ENCODE results near the gene IQSEC1. TPM values are rescaled to one million over a fixed set of nuclear protein-coding genes. Genes with fewer than 3 reads are reported as not detected.
A peak's percentile ranks its signal among the peaks of the same experiment; 100 is the strongest.

The IQSEC1 gene
- total RNA-seq, 2 donors from 2014 or later = 57.5 to 63.9 TPM

DNA sequence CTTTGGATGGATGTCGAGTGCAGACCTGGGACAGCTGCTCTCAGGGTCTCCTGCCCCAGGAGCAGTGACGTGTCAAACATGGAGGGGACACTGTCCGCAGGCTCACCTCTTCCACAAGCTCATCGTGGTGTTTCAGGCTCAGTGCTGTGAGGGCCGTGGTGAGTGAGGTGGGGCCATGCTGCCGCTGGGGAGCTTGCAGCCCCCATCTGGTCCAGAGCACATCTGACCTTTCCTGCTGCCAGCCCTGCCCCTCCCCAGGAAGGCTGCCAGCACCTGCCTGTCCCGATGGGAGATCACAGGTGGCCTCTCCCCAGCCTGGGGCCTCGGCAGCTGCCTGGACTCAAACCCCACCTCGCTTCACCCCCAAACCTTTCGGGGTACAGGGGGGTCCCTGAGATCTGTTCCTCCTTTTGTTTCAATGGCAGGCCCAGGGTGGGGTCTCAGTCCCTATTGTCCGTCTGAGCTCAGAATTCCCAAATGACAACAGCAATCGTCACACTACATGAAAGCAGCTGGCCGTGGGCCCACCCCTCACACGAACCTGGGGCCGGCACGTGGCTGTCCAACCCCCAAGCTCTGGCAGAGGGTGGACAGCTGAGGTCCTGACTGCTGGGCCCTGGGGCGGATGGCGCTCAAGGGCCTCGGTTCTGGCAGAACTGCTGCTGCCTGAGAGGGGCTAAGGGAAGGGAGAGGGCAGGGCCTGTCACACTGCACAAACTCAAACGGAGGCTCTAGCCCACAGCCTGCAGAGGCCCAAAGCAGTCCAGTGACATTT is 166.9 kb downstream of the IQSEC1 start:
- Histone ChIP-seq H3K36me3 (peaks cover 74% of the 10 kb centered on the region), H3K27me3 (no peaks in the 10 kb centered on the region), H3K4me3 (no peak overlapping the region), H3K27ac (peak overlapping the region; percentile 44), H3K9me3 (no peaks in the 10 kb centered on the region), H3K4me1 (peaks cover 0 to 23% of the 10 kb centered on the region in 2 donors)
- TF ChIP-seq CTCF (IDR thresholded peaks at IDR 0.05) = no peak
- no peak for DNase-seq (ENCODE audit: low spot score)

DNA sequence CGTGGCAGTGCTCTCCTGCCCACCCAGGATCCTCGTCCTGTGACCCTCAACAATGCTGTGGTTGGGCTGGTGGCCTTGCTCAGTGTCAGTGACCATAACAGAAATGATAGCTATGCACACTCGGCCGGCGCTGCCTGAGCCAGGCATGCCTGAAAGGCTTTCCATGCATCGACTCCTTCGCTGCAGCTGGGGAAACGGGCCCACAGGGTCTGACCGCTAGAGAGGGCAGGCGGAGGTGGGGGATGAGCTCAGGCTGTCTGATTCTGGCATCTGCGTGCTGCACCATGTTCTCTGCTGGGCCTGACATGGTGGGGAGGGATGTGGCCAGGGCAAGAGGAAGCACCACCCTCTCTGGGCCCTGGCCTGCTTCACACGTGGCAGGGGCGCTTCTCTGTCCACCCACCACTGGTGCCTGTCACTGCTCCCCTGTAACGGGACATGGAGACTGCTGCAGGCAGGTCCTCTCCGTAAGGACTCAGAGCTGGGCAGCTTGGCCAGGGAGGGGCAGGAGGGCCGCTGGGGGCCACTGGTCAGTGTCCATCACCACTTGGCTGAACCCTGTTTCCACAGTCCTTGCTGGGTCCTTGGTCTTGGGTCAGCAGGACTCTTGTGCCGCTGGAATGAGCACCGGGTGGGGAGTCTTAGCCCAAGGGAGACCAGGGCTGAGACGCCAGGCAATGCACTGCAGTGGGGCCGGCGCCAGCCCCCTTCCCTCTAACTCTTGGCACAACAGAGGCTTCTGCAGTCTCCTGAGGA is 167.7 kb downstream of the IQSEC1 start:
- peaks cover 74% of the 10 kb centered on the region for H3K36me3 ChIP-seq
- DNase-seq (ENCODE audit: low spot score) = no peak

GRCh38 chr3:12904951-12905315 is 168.3 kb downstream of the IQSEC1 start:
- no peak overlapping the region for H3K4me3 ChIP-seq
- peak overlapping the region; percentile 44 to 59 for H3K27ac ChIP-seq
- peaks cover 0 to 23% of the 10 kb centered on the region in 2 donors for H3K4me1 ChIP-seq
- no peaks in the 10 kb centered on the region for H3K27me3 ChIP-seq
- no peak for TF ChIP-seq CTCF (IDR thresholded peaks at IDR 0.05)
- no peaks in the 10 kb centered on the region for H3K9me3 ChIP-seq
- H3K36me3 ChIP-seq = peaks cover 74% of the 10 kb centered on the region
- DNase-seq (ENCODE audit: low spot score) = no peak

More for the DNA sequence above, 167.7 kb downstream of the IQSEC1 start:
- Histone ChIP-seq H3K9me3 (no peaks in the 10 kb centered on the region), H3K27ac (peak overlapping the region; percentile 44 to 59), H3K4me3 (no peak overlapping the region), H3K4me1 (peaks cover 0 to 23% of the 10 kb centered on the region in 2 donors), H3K27me3 (no peaks in the 10 kb centered on the region)
- no peak for TF ChIP-seq CTCF (IDR thresholded peaks at IDR 0.05)

DNA sequence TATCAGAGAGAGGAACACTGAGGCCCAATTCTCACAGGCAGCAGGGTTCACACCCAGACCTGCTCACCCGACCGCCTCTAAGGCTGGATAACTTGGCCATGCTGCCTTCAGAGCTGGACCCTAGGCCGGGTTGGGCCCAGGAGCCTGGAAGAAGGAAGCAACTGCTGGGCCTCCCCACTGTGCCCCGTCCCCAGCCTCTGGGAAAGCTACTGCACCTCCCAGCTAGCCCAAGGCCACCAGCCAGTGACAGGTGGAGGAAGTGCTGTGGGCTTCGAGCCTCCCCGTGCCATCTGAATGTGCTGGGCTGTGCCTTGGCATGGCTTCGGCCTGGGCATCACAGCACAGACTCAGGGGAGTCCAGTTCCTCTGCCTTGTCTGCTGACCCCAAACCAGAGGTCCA is 169.3 kb downstream of the IQSEC1 start:
- H3K27ac ChIP-seq = peak overlapping the region in 1 of 2 donors; percentile 59
- H3K4me1 ChIP-seq = peaks cover 0 to 23% of the 10 kb centered on the region in 2 donors
- no peak for TF ChIP-seq CTCF (IDR thresholded peaks at IDR 0.05)
- H3K27me3 ChIP-seq = no peaks in the 10 kb centered on the region
- no peaks in the 10 kb centered on the region for H3K9me3 ChIP-seq
- no peak overlapping the region for H3K4me3 ChIP-seq
- H3K36me3 ChIP-seq = peaks cover 74% of the 10 kb centered on the region
- DNase-seq (ENCODE audit: low spot score) = no peak

DNA sequence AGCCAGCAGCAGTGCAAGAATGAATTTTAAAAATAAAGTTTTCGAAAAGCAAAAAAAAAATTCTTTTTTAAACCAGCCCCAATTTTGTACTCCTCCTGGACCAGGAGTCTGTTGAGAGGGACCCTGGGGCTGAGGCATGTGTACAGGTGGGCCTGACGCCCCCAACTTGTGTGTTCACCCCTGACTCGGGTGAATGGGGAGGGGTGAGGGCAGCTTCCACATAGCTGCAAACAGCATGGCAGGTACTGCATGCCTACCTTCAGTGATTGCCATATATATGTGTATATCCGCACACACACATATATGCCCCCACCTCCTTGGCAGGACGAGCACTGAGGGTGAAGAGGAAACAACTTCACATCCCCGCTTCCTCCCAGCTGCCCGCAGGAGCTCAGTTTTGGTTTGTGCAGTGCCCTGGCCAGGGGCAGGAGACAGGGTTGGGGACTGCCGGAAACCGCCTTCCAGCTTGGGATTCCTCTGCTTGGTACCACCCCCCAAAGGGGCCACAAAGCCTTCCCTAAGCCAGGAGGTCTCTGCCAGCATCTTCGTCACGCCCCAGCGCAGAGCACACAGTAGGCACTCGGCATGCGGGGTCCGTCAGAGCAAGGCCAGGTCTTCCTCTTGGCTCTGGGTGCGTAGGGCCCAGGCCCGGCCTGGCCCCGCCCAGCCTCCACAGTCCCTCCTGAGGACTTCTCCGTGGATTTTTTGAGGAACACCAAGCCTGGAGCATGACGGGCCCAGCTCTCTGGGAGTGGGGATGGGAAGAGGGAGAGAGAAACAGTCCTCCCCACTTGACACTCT is 170.0 kb downstream of the IQSEC1 start:
- no peaks in the 10 kb centered on the region for H3K27me3 ChIP-seq
- no peak for DNase-seq (ENCODE audit: low spot score)
- H3K27ac ChIP-seq = no peak overlapping the region
- H3K36me3 ChIP-seq = peaks cover 74% of the 10 kb centered on the region
- H3K9me3 ChIP-seq = no peaks in the 10 kb centered on the region
- no peak for TF ChIP-seq CTCF (IDR thresholded peaks at IDR 0.05)
- H3K4me1 ChIP-seq = peaks cover 0 to 23% of the 10 kb centered on the region in 2 donors
- H3K4me3 ChIP-seq = no peak overlapping the region
